Activated B cell treated with CpG ODN at 0.5 μM for 24 hours (primary cell): ENCODE measurements around the gene NFIB. TPM values are rescaled to one million over a fixed set of nuclear protein-coding genes. Genes with fewer than 3 reads are reported as not detected.

Experiments
- ATAC-seq: fragments of 200-7000 bp; cut with Tn5 transposase; one replicate; pipeline ENCODE4 v1.10.0; 2021; ENCODE audit warnings: low read depth, mild to moderate bottlenecking, moderate library complexity
- CTCF ChIA-PET: fragments of 350-600 bp; sonication (Branson Sonifier 250); formaldehyde crosslinking; loops from one replicate; lab custom pipeline; 2021; ENCODE audit warnings: antibody characterized with exemption; lab: Charles Lee
- POLR2A ChIA-PET: fragments of 350-600 bp; sonication (Branson Sonifier 250); formaldehyde crosslinking; loops from one replicate; lab custom pipeline; 2021; ENCODE audit warnings: antibody characterized with exemption; lab: Charles Lee
- DNase-seq: peaks from one replicate; pipeline ENCODE4 v3.0.0; 2022
- H3K27ac Mint-ChIP-seq: one replicate; pipeline ENCODE4 v1.8.0; 2020; ENCODE audit warnings: mixed read lengths
- H3K27me3 Mint-ChIP-seq: one replicate; pipeline ENCODE4 v1.8.0; 2021; ENCODE audit warnings: mixed read lengths
- H3K36me3 Mint-ChIP-seq: one replicate; pipeline ENCODE4 v1.8.0; 2021; ENCODE audit warnings: low read depth, mixed read lengths
- H3K4me1 Mint-ChIP-seq: one replicate; pipeline ENCODE4 v1.8.0; 2021; ENCODE audit warnings: mixed read lengths
- H3K4me3 Mint-ChIP-seq: one replicate; pipeline ENCODE4 v1.8.0; 2020; ENCODE audit warnings: mild to moderate bottlenecking, mixed read lengths
- H3K9me3 Mint-ChIP-seq: one replicate; pipeline ENCODE4 v1.8.0; 2020; ENCODE audit warnings: mixed read lengths
- intact Hi-C: fragments of 100-400 bp; cut with micrococcal nuclease; formaldehyde crosslinking; loops from one replicate; pipeline ENCODE4 v1.15.1; 2024
- total RNA-seq: library from RNA; stranded (reverse); gene quantifications from 2 replicates; pipeline ENCODE4 v1.2.3, GENCODE V29; 2022
- TF ChIP-seq, protein P1 (sequence below): fragments of 200-600 bp; IDR thresholded peaks from one replicate; pipeline ENCODE4 v1.8.0; 2022; ENCODE audit warnings: antibody characterized with exemption, mild to moderate bottlenecking

NFIB gene
- total RNA-seq, 1 donor from 2014 or later = not detected

DNA sequence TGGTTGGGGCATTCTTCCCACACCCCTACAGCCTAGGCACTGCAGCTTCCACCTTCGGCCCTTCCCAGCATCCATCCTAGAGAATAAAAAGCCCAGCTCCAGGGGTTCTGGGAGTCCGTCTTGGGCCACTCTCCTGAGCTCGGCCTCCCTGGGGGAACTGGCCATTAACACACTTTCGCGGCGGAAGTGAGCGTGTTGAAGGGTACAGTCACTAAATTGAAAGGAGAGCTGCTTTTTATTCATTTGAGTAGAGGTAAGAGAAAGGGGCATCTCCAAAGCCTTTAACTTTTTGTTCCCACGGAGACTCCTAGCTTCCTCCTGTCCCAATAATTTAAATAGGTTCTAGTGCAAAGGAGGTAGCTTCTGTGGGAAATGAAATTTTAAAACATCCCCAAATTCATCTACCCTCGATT is 31.0 kb upstream of the NFIB start:
- Mint-ChIP-seq H3K9me3 (no peaks in the 10 kb centered on the region), H3K4me1 (peaks cover 16% of the 10 kb centered on the region), H3K27me3 (peaks cover 30% of the 10 kb centered on the region), H3K4me3 (no peak overlapping the region), H3K36me3 (no peaks in the 10 kb centered on the region), H3K27ac (no peak overlapping the region)
- no peak for ATAC-seq
- intact Hi-C loops = no loop called here
- TF ChIP-seq, protein P1, sequence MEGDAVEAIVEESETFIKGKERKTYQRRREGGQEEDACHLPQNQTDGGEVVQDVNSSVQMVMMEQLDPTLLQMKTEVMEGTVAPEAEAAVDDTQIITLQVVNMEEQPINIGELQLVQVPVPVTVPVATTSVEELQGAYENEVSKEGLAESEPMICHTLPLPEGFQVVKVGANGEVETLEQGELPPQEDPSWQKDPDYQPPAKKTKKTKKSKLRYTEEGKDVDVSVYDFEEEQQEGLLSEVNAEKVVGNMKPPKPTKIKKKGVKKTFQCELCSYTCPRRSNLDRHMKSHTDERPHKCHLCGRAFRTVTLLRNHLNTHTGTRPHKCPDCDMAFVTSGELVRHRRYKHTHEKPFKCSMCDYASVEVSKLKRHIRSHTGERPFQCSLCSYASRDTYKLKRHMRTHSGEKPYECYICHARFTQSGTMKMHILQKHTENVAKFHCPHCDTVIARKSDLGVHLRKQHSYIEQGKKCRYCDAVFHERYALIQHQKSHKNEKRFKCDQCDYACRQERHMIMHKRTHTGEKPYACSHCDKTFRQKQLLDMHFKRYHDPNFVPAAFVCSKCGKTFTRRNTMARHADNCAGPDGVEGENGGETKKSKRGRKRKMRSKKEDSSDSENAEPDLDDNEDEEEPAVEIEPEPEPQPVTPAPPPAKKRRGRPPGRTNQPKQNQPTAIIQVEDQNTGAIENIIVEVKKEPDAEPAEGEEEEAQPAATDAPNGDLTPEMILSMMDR = no peak
- DNase-seq = no peak
- ChIA-PET POLR2A (no interaction called here), CTCF (interaction anchor here (1.3 kb wide), 1 partner anchor 9 kb away, joined by 6 read pairs; no protein-coding TSS in a partner anchor)

DNA sequence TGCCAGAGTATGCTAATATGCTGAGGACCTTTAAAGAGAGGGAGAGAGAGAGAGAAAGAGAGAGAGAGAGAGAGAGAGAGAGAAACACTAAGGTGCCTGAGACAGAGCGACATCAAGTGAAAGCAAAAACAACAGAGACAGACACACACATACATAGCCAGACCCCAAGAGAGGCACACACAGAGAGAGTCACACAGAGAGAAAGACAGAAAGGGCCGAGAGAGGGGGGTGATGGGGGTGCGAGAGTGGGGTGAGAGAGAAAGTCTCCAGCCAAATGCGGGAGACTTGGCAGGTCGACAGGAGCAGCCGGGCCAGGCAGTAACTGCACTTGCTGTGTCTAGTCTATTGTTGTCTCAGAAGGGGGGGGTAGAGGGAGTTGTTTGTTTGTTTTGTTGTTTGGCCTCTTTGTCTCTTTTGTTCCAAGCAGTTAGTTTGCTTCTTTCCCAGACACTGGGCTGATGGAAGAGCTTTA is 30.1 kb upstream of the NFIB start:
- POLR2A ChIA-PET = no interaction called here
- Mint-ChIP-seq H3K36me3 (no peaks in the 10 kb centered on the region), H3K4me3 (no peak overlapping the region), H3K4me1 (peaks cover 15% of the 10 kb centered on the region), H3K27me3 (peaks cover 26% of the 10 kb centered on the region), H3K9me3 (no peaks in the 10 kb centered on the region), H3K27ac (no peak overlapping the region)
- CTCF ChIA-PET = interaction anchor here (1.3 kb wide), 1 partner anchor 10 kb away, joined by 6 read pairs; no protein-coding TSS in a partner anchor
- intact Hi-C loops = no loop called here
- TF ChIP-seq, protein P1 = no peak
- DNase-seq = no peak
- ATAC-seq = no peak

DNA sequence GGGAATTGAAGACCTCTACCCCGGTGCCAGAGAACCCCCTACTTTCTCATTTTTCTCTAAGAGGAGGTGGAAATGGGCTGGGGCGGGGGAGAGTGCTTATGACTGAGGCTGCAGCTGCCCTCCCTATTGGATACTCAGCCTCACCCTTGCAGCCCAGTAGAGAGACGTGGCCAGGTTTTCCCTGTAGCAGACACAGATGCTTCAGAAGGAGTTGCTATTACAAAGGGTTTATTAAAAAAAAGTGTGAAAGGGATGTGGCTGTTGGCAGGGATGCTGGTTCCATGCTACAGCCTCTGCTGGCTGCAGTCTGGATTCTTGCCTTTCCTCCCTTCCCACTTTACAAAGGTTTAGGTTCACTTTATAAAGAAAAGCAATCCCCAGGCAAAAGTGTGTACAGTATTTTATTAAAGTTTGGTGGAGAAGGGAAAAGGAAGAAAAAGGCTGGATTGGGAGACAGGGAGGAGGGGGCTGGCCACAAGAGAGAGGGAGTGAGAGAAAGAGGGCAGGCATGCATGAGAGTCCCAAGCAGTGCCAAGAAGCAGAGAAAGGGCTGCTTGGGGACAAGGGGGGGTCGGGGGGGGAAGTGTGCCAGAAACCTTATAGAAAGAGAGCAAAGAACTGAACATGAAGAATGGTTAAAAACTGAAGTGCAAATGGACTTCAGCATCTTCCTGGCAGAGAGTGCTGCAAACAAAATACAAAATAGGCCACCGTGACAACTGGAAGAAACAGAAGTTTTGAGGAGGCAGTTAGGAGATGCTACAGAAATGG is 29.5 kb upstream of the NFIB start:
- no peak overlapping the region for H3K27ac Mint-ChIP-seq
- DNase-seq (no peak), ATAC-seq (no peak)
- ChIA-PET POLR2A (no interaction called here), CTCF (no interaction called here)
- intact Hi-C loops = no loop called here
- TF ChIP-seq, protein P1 = no peak
- H3K27me3 Mint-ChIP-seq = peaks cover 24% of the 10 kb centered on the region
- H3K9me3 Mint-ChIP-seq = no peaks in the 10 kb centered on the region
- no peak overlapping the region for H3K4me3 Mint-ChIP-seq
- peaks cover 10% of the 10 kb centered on the region for H3K4me1 Mint-ChIP-seq
- H3K36me3 Mint-ChIP-seq = no peaks in the 10 kb centered on the region

DNA sequence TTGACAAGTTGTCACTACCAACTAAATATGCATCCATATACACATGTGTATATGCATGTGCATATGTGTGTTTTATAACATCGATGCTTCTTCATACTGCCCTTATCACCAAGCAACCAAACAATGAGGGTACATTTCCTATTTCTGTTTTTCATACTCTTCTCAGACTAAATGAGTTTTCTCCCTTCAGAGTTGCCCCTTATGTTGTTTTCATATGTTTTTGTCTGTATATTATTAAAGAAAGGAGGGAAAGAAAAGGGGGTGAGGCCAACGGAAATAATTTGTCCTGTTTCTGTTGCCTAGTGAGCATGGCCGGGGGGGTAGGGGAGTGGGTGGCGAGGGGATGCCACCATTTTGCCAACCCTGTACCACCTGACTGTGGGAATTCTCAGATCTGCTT is 28.8 kb upstream of the NFIB start:
- Mint-ChIP-seq H3K9me3 (no peaks in the 10 kb centered on the region), H3K4me1 (peaks cover 6% of the 10 kb centered on the region), H3K36me3 (no peaks in the 10 kb centered on the region), H3K4me3 (no peak overlapping the region), H3K27ac (no peak overlapping the region), H3K27me3 (peaks cover 19% of the 10 kb centered on the region)
- POLR2A ChIA-PET = no interaction called here
- CTCF ChIA-PET = no interaction called here
- intact Hi-C loops = no loop called here
- ATAC-seq = no peak
- TF ChIP-seq, protein P1 = no peak
- no peak for DNase-seq

GRCh38 chr9:14341437-14342122 is 27.6 kb upstream of the NFIB start:
- Mint-ChIP-seq H3K9me3 (no peaks in the 10 kb centered on the region), H3K4me3 (no peak overlapping the region), H3K4me1 (peaks cover 6% of the 10 kb centered on the region), H3K27me3 (peaks cover 20% of the 10 kb centered on the region), H3K36me3 (no peaks in the 10 kb centered on the region), H3K27ac (no peak overlapping the region)
- TF ChIP-seq, protein P1 = no peak
- intact Hi-C loops = no loop called here
- ATAC-seq = no peak
- CTCF ChIA-PET = no interaction called here
- POLR2A ChIA-PET = no interaction called here
- no peak for DNase-seq
